ENCODE measurements around the gene PLEKHG5. TPM values are rescaled to one million over a fixed set of nuclear protein-coding genes. Genes with fewer than 3 reads are reported as not detected.
"Not testable (repeated sequence)": the region's sequence is repeated elsewhere in the genome, so short reads cannot be mapped to it uniquely, and the experiment has no call there.

PLEKHG5 gene
- total RNA-seq, 3 donors from 2014 or later, result 7.0 to 12.0 (median 11.8) TPM

DNA sequence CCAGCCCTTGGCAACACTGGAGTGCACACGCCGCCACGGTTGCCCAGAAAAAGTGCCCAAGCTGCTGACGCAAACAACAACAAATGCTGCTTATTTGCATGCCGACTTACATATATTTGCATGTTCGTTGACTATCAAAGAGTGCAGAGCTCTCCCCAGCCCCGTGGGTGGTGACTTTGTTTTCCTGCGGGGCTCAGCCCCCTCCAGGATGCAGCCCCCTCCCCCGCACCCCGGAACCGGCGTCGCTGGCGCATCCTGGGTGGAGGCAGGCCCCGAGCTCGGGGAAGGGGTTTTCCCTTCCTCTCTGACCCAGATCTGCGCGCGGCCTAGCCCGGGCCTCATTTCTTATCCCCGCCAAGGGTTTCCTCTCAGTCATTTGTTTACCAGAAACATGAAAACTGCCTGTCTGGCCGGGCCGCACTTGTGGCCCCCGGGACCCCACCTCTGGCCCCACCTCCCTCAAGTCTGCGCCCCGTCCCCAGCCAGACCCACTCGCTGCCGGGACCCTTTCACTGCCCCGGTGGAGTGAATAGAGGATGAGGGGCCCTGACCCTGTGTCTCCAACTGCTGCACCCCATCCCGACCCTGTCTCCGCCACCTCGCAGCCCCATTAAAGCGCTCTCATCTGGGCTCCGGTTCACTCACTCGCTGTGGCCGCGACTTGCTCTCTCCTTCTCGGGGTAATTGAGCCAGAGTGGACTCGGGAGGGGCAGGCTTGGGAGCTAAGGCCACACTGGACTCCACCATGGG, 31.0 kb downstream of the PLEKHG5 start:
- Histone ChIP-seq H3K27ac (peak overlapping the region in 1 of 2 donors; percentile 32), H3K36me3 (no peaks in the 10 kb centered on the region), H3K27me3 (peaks cover 0 to 4% of the 10 kb centered on the region in 2 donors), H3K4me3 (peak overlapping the region; percentile 18 to 44 (median 34)), H3K9me3 (no peaks in the 10 kb centered on the region), H3K4me1 (no peaks in the 10 kb centered on the region)
- DNase-seq (ENCODE audit: low spot score in 2 of 2), result no peak
- intact Hi-C loops (cut with DNase I; ENCODE audit: low total_unique reads), result no loop called here
- no peak for TF ChIP-seq CTCF (IDR thresholded peaks at IDR 0.05)
- TF ChIP-seq POLR2AphosphoS5 (IDR thresholded peaks at IDR 0.05), result no peak
- TF ChIP-seq POLR2A (IDR thresholded peaks at IDR 0.05), result no peak

DNA sequence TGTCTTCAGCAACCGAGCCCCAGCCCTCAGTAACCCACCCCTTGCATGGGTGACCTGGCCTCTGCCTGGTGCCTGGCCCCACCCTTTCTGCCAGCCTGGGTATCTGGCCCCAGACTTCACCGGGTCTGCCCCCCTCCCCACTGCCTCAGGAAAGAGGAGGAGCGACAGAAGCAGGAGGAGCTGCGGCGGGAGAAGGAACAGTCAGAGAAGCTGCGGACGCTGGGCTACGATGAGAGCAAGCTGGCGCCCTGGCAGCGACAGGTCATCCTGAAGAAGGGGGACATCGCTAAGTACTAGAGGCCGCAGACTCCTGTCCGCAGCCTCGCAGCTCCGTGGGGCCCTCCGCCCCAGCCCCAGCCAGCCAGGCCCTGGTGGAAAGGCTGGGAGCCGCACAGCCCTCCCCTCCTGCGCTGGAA, 31.6 kb downstream of the PLEKHG5 start:
- intact Hi-C loops (cut with DNase I; ENCODE audit: low total_unique reads), result no loop called here
- peaks cover 0 to 11% of the 10 kb centered on the region in 2 donors for H3K27me3 ChIP-seq
- DNase-seq (ENCODE audit: low spot score in 2 of 2), result no peak
- no peaks in the 10 kb centered on the region for H3K36me3 ChIP-seq
- H3K9me3 ChIP-seq, result no peaks in the 10 kb centered on the region
- TF ChIP-seq POLR2AphosphoS5 (IDR thresholded peaks at IDR 0.05) (no peak), CTCF (IDR thresholded peaks at IDR 0.05) (no peak), POLR2A (IDR thresholded peaks at IDR 0.05) (no peak)
- no peak overlapping the region for H3K27ac ChIP-seq
- peak overlapping the region; percentile 18 to 44 (median 34) for H3K4me3 ChIP-seq
- H3K4me1 ChIP-seq, result no peaks in the 10 kb centered on the region

GRCh38 chr1:6456800-6457466, 34.5 kb downstream of the PLEKHG5 start:
- no peak for DNase-seq (ENCODE audit: low spot score in 2 of 2)
- H3K4me1 ChIP-seq, result no peaks in the 10 kb centered on the region
- no peak for TF ChIP-seq POLR2A (IDR thresholded peaks at IDR 0.05)
- no peak for TF ChIP-seq CTCF (IDR thresholded peaks at IDR 0.05)
- no peak for TF ChIP-seq POLR2AphosphoS5 (IDR thresholded peaks at IDR 0.05)
- H3K9me3 ChIP-seq, result no peaks in the 10 kb centered on the region
- peaks cover 0 to 40% of the 10 kb centered on the region in 2 donors for H3K27me3 ChIP-seq
- no peak overlapping the region for H3K4me3 ChIP-seq
- intact Hi-C loops (cut with DNase I; ENCODE audit: low total_unique reads), result no loop called here
- no peaks in the 10 kb centered on the region for H3K36me3 ChIP-seq
- H3K27ac ChIP-seq, result no peak overlapping the region

GRCh38 chr1:6455752-6456520, 35.5 kb downstream of the PLEKHG5 start:
- DNase-seq (ENCODE audit: low spot score in 2 of 2); H3K4me1 ChIP-seq; H3K4me3 ChIP-seq; H3K27ac ChIP-seq; H3K36me3 ChIP-seq; H3K9me3 ChIP-seq; intact Hi-C loops (cut with DNase I; ENCODE audit: low total_unique reads): not testable (repeated sequence)
- H3K27me3 ChIP-seq, result peaks cover 0 to 49% of the 10 kb centered on the region in 2 donors

DNA sequence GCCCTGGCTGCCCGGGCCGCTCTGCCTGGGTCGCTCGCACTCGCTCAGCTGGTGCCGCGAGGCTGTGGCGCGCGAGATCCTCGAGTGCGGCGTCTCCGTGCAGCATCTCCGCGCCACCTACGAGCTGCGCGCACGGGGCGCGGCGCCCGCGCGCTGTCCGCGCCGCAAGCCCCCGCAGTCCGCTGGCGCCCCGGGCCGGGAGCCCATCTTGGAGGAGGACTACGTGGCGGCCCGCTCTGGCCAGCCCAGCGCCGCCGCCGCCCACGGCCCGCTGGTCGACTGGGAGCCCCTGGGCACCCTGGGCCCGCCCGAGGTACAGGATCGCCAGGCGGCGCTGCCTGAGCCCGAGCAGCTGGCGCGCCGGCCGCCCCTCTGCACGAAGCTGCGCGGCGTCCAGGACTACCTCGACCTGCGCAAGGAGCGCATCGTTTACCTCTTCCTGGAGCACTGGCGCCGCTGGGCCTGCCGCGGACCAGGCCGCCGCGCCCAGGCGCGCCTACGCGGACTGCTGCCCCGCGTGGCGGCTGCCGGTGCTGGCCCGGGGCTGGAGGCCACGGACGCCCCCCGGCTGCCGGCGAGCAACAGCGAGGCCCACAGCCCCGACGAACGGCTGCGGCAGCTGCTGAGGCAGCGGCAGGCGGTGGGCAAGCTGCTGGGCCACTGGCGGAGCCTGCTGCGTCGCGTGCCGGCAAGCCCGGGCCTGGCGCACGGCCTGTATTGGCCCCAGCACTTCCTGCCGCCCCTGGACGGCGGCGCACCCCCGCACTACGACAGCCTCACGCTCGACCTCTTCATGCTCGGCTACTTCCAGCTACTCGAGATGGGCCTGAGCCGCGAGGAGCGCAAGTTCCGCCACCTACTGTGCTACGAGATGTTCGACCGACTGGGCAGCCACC, 36.4 kb downstream of the PLEKHG5 start:
- Histone ChIP-seq H3K9me3 (no peaks in the 10 kb centered on the region), H3K27ac (no peak overlapping the region), H3K4me3 (peak overlapping the region in 1 of 3 donors; percentile 43), H3K27me3 (peaks cover 0 to 54% of the 10 kb centered on the region in 2 donors), H3K4me1 (no peaks in the 10 kb centered on the region), H3K36me3 (no peaks in the 10 kb centered on the region)
- no peak for DNase-seq (ENCODE audit: low spot score in 2 of 2)
- TF ChIP-seq POLR2A (IDR thresholded peaks at IDR 0.05) (no peak), POLR2AphosphoS5 (IDR thresholded peaks at IDR 0.05) (no peak), CTCF (IDR thresholded peaks at IDR 0.05) (no peak)
- intact Hi-C loops (cut with DNase I; ENCODE audit: low total_unique reads), result no loop called here

DNA sequence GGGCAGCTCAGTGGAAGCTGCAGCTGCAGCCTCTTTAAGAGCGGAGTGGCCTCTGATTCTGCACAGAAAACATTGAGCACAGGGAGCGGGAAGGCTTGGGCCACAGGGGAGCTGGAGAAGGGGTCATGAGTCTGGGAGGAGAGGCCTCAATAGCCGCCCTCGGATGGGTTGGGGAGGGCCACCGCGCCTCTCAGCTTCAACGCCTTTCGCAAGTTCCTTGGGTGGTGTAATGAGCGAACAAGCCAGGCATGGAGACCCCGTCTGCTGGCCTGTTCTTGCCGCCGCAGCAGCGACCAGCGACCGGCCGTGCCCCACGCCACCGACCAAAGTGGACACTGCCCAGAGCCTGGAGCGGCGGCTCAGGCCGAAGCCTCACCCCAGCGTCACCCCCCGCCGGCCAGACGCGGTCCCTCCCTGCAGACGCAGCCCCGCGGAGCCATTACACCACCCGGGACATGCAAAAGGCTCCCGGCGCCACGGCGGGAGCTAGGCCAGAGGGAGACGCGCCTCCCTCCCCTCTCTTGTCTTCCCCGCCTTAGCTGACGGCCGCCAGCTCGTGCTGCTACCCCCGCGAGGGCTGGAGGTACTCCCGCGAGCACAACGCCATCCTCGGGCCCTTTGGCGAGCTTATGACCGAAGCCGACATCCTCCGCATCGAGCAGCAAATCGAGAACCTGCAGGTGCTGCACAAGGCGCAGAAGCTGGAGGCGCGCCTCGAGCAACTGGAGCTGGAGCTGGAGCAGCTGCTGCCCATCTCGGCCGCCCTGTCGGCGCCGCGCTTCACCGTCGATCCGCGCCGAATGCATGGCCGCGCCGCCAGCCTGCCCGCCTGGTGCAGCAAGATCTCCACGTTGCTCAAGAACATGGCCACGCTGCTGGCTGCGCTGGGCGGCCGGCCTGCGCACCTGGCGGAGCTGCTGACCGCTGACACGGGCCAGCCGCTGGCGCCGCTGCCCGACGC, 37.3 kb downstream of the PLEKHG5 start:
- peaks cover 0 to 61% of the 10 kb centered on the region in 2 donors for H3K27me3 ChIP-seq
- H3K9me3 ChIP-seq; H3K4me1 ChIP-seq; DNase-seq (ENCODE audit: low spot score in 2 of 2); H3K27ac ChIP-seq; intact Hi-C loops (cut with DNase I; ENCODE audit: low total_unique reads); H3K36me3 ChIP-seq: not testable (repeated sequence)
- peak overlapping the region in 1 of 3 donors; percentile 43 for H3K4me3 ChIP-seq
